Hepatic stellate cell (primary cell): ENCODE results near the gene APP.
"Not testable (repeated sequence)": the region's sequence is repeated elsewhere in the genome, so short reads cannot be mapped to it uniquely, and the experiment has no call there.

ENCODE experiments used
- DNase-seq: peaks from one replicate; pipeline ENCODE4 v3.0.0; 2011; ENCODE audit warnings: low spot score

Gene APP

GRCh38 chr21:26019236-26019635 is 151.3 kb downstream of the APP start:
- DNase-seq, result no peak

GRCh38 chr21:26013970-26014369 is 156.6 kb downstream of the APP start:
- DNase-seq, result no peak

GRCh38 chr21:26012482-26012881 is 158.1 kb downstream of the APP start:
- not testable (repeated sequence) for DNase-seq

- no peak for DNase-seq
These were observed 159.2 kb downstream of the APP start for GRCh38 chr21:26011292-26011940.

DNA sequence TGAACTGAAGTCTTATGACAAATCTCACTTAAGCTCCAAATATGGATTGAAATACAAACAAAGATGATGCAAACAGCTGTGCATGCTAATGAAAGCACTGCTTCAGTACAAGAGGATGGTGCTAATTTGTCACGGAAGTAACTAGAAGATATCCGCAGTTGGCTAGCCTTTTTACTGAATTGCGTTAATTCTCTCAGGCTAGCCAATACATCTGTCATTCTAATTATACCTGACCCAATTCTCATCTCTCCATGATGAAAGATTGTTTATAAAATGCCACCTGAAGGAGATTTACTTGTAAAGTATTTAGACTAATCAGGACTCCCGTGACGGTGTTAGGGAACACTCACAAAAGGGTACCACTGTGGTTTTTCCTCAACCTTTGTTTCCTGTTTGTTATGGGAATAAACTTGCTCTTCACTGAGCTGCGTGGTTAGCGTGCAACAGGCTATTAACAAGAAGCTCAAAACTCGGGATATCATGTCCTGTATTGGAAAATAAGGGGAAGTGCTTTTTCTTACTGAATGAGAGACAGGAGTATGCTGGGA is 162.5 kb downstream of the APP start:
- no peak for DNase-seq

- DNase-seq, result no peak
These were observed 165.1 kb downstream of the APP start for GRCh38 chr21:26005464-26005863.

DNA sequence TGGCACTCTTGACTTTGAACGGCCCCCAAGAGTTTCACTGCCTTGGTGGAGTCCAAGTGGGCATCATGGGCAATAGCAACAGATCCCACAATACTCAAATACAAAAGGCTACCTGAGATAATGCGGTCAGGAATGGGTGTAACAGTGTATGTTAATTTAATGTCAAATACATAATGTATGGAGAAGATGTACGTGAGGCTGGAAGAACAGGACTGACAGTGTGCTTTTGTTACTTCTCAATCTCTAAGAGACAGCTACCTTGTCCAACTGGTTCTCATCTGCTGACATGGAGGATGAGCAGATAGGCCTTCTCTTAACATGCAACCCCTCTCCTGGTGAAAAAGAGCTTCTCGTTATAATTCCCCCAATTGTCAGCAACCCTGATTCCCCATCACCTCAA is 167.2 kb downstream of the APP start:
- no peak for DNase-seq

DNA sequence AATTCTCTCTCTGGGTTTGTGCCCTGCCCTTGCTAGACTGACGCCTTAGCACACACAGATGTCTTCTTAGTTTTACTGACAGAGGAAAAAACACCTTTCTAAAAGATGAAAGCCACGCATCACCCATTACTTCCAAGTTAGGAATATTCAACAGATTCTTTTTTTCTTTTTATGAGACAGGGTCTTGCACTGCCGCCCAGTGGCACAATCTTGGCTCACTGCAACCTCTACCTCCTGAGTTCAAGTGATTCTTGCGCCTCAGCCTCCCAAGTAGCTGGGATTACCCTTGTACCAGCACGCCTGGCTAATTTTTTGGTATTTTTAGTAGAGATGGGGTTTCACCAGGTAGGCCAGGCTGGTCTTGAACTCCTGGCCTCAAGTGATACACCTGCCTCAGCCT is 169.2 kb downstream of the APP start:
- DNase-seq, result no peak

DNA sequence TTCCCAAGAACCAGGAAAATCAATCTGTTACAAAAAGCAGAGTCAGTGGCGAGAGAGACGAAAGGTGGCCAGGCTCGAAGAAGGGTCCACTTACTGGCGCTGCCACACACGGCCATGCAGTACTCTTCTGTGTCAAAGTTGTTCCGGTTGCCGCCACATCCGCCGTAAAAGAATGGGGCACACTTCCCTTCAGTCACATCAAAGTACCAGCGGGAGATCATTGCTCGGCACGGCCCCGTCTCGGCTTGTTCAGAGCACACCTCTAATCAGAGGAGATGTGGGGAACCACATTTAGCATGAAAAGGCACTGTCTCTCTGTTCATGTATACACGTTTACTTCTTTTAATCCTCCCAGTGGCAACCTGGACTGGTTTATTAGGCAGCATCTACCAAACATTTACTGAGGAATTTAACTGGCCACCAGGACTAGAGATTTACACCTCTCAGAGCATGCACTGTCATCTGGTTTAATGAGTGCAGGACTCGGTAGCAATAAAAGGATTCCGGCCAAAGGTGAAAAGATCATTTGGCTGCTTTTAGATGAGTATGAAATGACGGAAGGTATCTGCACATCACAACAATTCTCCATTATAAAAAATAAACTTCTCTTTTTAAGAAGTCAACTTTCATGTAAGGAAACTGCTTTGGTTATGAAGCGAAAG is 170.5 kb downstream of the APP start:
- no peak for DNase-seq

DNA sequence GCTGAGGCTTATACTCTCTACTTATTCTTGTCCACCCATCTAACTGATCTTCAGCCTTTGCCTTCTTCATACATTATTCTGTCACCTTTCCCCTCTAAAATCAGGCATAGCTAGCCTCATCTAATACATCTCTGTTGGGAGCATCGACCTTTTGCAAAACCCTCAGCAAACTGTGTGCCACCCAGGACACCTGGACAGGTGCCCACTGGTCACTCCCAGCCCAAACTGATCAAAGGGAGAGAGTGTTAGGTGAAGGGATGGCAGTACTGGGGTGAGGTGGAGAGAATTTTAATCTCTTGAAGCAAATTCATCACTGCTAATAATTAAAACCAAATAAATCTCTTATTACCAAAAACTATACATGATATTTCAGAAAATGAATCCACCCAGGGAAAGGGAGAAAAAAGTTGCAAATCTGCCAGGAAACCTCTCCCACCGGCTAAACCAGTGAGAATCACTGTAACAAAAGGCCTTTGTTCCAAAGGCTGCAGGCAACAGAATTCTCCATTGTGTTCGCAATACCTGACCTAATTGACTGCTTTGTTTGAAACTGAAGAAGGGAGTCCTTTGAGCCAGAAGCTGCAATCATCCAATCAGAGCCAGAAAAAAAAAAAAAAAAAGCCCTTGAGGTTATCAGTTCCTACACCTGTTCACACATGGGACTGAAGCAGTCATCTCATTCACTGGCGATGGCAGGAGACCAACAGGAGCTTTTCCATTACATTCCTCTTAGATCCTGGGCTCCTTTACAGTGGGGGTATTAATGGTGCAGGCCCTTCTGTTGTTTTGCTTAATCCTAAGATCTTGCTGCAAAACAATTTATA is 172.6 kb downstream of the APP start:
- DNase-seq, result no peak

- DNase-seq, result no peak
These were observed 175.3 kb downstream of the APP start for GRCh38 chr21:25995278-25995677.

GRCh38 chr21:25994758-25995163 is 175.8 kb downstream of the APP start:
- no peak for DNase-seq

GRCh38 chr21:25988738-25989137 is 181.8 kb downstream of the APP start:
- no peak for DNase-seq

DNA sequence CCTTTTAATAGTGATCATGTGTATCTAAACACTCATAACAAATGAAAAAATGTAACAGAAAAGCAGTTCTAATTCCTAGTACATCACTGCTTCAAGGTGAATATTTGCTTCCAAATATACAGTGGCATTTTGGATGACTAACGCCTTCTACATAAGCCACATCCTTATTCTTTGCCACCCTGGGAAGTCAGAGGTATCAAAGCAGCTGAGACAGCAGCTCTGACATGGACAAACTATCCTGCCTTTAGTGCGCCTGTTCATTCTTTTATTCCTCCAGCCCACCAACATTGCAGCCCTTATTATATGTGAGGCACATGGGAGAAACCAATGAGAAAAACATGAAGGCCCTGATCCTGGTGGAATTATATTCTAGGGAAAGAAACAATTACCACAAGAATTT is 183.0 kb downstream of the APP start:
- DNase-seq, result no peak

DNA sequence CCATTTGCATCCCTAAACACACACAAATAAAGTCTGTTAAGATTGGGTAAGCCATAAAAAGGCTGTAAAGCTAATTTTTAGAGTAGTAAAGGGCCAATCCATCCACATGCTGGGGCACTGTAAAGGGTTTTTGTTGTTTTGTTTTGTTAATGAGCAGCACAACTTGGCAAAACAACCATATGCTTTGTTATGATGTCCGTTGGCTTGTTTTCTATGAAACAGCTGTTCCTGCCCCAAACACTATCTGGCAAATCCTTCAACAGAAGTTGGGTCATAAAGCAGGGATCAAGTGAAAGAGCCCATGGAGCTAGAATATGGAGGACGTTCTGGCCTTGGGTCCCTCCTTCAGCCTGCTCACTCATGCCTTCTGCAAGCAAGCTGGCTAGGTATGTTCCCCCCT is 183.6 kb downstream of the APP start:
- DNase-seq, result no peak

- no peak for DNase-seq
These were observed 184.6 kb downstream of the APP start for GRCh38 chr21:25985990-25986389.

GRCh38 chr21:25984538-25984937 is 186.0 kb downstream of the APP start:
- no peak for DNase-seq

DNA sequence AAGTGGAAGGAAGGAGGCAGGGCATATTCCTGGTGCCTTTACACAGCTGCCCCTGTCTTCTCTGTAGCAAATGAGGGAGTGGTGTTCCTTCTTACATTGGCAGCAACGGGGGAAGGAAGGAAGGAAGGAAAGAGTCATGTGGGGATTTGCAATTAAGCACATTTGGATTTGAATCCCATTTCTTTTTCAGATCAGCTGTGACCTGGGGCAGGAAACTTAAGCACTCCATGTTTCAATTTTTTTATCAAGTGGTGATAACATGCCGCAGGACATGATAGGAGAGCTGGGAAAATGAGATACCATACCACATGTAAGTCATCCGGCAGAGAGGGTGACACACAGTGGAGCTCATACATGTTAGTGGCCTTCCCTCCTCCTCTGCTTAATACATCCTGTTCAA is 186.8 kb downstream of the APP start:
- DNase-seq, result no peak

GRCh38 chr21:25980710-25981109 is 189.9 kb downstream of the APP start:
- DNase-seq, result no peak

GRCh38 chr21:25979845-25980616 is 190.5 kb downstream of the APP start:
- DNase-seq, result no peak

DNA sequence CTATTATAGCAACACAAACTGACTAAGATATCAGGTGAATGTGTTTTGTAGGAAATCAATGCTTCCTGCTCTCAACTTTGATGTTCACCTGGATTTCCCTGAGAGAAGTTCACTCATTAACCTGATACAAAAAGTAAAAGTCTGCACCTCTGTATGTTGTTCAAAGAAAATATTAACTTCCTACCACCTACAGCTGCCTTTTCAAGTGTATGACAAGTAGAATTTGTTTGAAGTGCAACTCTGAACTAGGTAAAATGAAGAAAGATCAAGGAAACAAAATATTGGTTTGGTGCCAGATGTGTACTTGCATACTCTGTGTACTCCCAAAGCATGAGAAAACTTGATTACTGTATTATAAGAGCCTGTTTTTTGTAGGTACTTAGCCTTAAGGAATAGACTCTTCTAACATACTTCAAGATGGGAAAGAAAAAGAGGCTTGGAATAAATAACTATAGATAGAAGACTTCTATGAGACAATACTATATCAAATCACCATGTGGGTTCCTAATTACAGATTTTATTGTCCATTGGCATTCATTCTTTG is 193.4 kb downstream of the APP start:
- DNase-seq, result no peak

DNA sequence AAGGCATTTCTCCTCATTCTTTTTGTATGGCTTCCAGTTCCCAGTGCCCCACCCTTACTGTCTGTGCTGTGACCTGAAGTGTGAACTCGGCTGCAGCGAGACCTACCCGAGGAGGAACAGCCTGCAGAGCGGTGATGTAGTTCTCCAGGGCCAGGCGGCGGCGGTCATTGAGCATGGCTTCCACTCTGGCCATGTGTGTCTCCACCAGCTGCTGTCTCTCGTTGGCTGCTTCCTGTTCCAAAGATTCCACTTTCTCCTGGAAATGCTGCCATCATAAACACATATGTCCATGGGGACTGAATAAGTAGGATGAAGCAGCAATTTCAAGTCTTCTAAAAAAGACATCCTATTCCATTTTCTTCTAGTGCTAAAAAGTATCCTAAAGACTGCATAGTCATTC is 195.6 kb downstream of the APP start:
- no peak for DNase-seq
